ENCODE results near the gene PPP2R5C. TPM values are rescaled to one million over a fixed set of nuclear protein-coding genes. Genes with fewer than 3 reads are reported as not detected.

The PPP2R5C gene
- total and polyA plus RNA-seq, 7 donors = 18.2 to 76.6 (median 57.1) TPM

- WGBS, 3 donors = 44 to 49% (median 45%) methylated on average over 20 of the region's 20 CpGs
- Histone ChIP-seq H3K4me3 (peak overlapping the region; percentile 98), H3K27ac (peak overlapping the region; percentile 42), H3K36me3 (ENCODE audit: insufficient read depth in 1 of 2, low read depth in 1 of 2) (no peaks in the 10 kb centered on the region), H3K27me3 (ENCODE audit: insufficient read depth in 3 of 3, low read length in 2 of 3) (no peaks in the 10 kb centered on the region), H3K9me3 (no peaks in the 10 kb centered on the region), H3K4me1 (peaks cover 32% of the 10 kb centered on the region)
- intact Hi-C loops (cut with DNase I) = loop anchor here (5.0 to 10.0 kb wide), 5 partner anchors 79 to 351 kb away; partner anchors contain the start of genes ZNF839 (in 2 of the 2) and HSP90AA1 (in 1 of the 2)
- ATAC-seq (no peak), DNase-seq (peak in 1 of 2 donors; percentile 50)
- no peak for TF ChIP-seq CTCF (IDR thresholded peaks at IDR 0.05)
Observed at GRCh38 chr14:101963656-101964296, 202.3 kb downstream of the PPP2R5C start.

GRCh38 chr14:101964297-101965180, 203.0 kb downstream of the PPP2R5C start, which contains the start of gene DYNC1H1:
Gene DYNC1H1, plus strand, starts transcription at chr14:101964573. Its CDS starts 119 bp downstream, at chr14:101964692.
- peaks cover 32% of the 10 kb centered on the region for H3K4me1 ChIP-seq
- intact Hi-C loops (cut with DNase I) = loop anchor here (5.0 to 10.0 kb wide), 5 partner anchors 78 to 350 kb away; partner anchors contain the start of genes ZNF839 (in 2 of the 2) and HSP90AA1 (in 1 of the 2)
- 0 to 1% (median 0%) methylated on average over 71 to 115 of the region's 115 CpGs for WGBS, 3 donors
- H3K27me3 ChIP-seq (ENCODE audit: insufficient read depth in 3 of 3, low read length in 2 of 3) = no peaks in the 10 kb centered on the region
- DNase-seq = peak; percentile 97
- no peak for TF ChIP-seq CTCF (IDR thresholded peaks at IDR 0.05)
- H3K9me3 ChIP-seq = no peaks in the 10 kb centered on the region
- ATAC-seq = peak; percentile 87 to 92 (median 90)
- H3K36me3 ChIP-seq (ENCODE audit: insufficient read depth in 1 of 2, low read depth in 1 of 2) = peaks cover 0 to 4% of the 10 kb centered on the region in 2 donors
- H3K27ac ChIP-seq = peak within 1 kb of the TSS; percentile 96
- H3K4me3 ChIP-seq = peak within 1 kb of the TSS; percentile 98

GRCh38 chr14:101965181-101965544, 203.7 kb downstream of the PPP2R5C start:
- TF ChIP-seq CTCF (IDR thresholded peaks at IDR 0.05) = no peak
- ATAC-seq (peak; percentile 20 to 49 (median 38)), DNase-seq (peak; percentile 68 to 82)
- Histone ChIP-seq H3K4me3 (peak overlapping the region; percentile 98), H3K36me3 (ENCODE audit: insufficient read depth in 1 of 2, low read depth in 1 of 2) (peaks cover 0 to 6% of the 10 kb centered on the region in 2 donors), H3K4me1 (peaks cover 32% of the 10 kb centered on the region), H3K27me3 (ENCODE audit: insufficient read depth in 3 of 3, low read length in 2 of 3) (no peaks in the 10 kb centered on the region), H3K9me3 (no peaks in the 10 kb centered on the region), H3K27ac (peak overlapping the region; percentile 96)
- intact Hi-C loops (cut with DNase I) = loop anchor here (10.0 kb wide), 2 partner anchors 260 to 350 kb away; partner anchors contain the start of gene ZNF839 (in 2 of the 2)
- 0 to 1% (median 1%) methylated on average over 26 to 28 of the region's 28 CpGs for whole genome bisulfite sequencing, 3 donors

GRCh38 chr14:101965770-101966722, 204.5 kb downstream of the PPP2R5C start:
- H3K4me1 ChIP-seq = peaks cover 36% of the 10 kb centered on the region
- H3K27me3 ChIP-seq (ENCODE audit: insufficient read depth in 3 of 3, low read length in 2 of 3) = no peaks in the 10 kb centered on the region
- 37 to 42% (median 37%) methylated on average over 5 of the region's 5 CpGs for WGBS, 3 donors
- H3K4me3 ChIP-seq = peak overlapping the region; percentile 98
- ATAC-seq (no peak), DNase-seq (no peak)
- peak overlapping the region; percentile 96 for H3K27ac ChIP-seq
- intact Hi-C loops (cut with DNase I) = loop anchor here (10.0 kb wide), 2 partner anchors 261 to 349 kb away; partner anchors contain the start of gene ZNF839 (in 2 of the 2)
- TF ChIP-seq CTCF (IDR thresholded peaks at IDR 0.05) = no peak
- H3K36me3 ChIP-seq (ENCODE audit: insufficient read depth in 1 of 2, low read depth in 1 of 2) = peaks cover 0 to 6% of the 10 kb centered on the region in 2 donors
- no peaks in the 10 kb centered on the region for H3K9me3 ChIP-seq

Measured in psoas muscle (tissue), 8 donors.